K562 (cell line): ENCODE measurements around the gene CT55. TPM values are rescaled to one million over a fixed set of nuclear protein-coding genes. Genes with fewer than 3 reads are reported as not detected.
A peak's percentile ranks its signal among the peaks of the same experiment; 100 is the strongest.

Experiments used
- ATF7 ChIP-seq: fragments of 450-650 bp; IDR thresholded peaks from 2 replicates; pipeline ENCODE4 v1.7.1; 2014; ENCODE audit warnings: mild to moderate bottlenecking, moderate library complexity
- E2F5 ChIP-seq: sonication (generic); formaldehyde crosslinking; IDR thresholded peaks from 2 replicates; pipeline ENCODE4 v1.8.0; 2022; ENCODE audit warnings: mild to moderate bottlenecking, missing genetic modification reagents
- FIP1L1 ChIP-seq: fragments of 200-400 bp; formaldehyde crosslinking; IDR thresholded peaks from 2 replicates; pipeline ENCODE4 v1.6.1; 2018; ENCODE audit warnings: mild to moderate bottlenecking, low read depth, low read length; ENCODE audit not compliant: poor library complexity, severe bottlenecking
- HBP1 ChIP-seq: fragments of 450-650 bp; formaldehyde crosslinking; IDR thresholded peaks from 2 replicates; pipeline ENCODE4 v1.4.0; 2022; ENCODE audit warnings: missing genetic modification characterization
- HDAC3 ChIP-seq: fragments of 450-650 bp; IDR thresholded peaks from 2 replicates; pipeline ENCODE4 v1.6.1; 2018; ENCODE audit warnings: borderline replicate concordance, mild to moderate bottlenecking, moderate library complexity; ENCODE audit not compliant: partially characterized antibody
- HINFP ChIP-seq: fragments of 450-650 bp; conservative IDR thresholded peaks from 2 replicates; pipeline ENCODE4 v1.6.1; 2016; ENCODE audit warnings: missing genetic modification characterization, low read depth, mild to moderate bottlenecking, control low read depth, missing compliant biosample characterization
- PCBP2 ChIP-seq: fragments of 200-400 bp; formaldehyde crosslinking; IDR thresholded peaks from 2 replicates; pipeline ENCODE4 v1.6.1; 2018; ENCODE audit warnings: low read length, low read depth, mild to moderate bottlenecking, moderate library complexity; ENCODE audit not compliant: poor library complexity, severe bottlenecking
- PTTG1 ChIP-seq: fragments of 450-650 bp; IDR thresholded peaks from 2 replicates; pipeline ENCODE4 v1.6.1; 2016; ENCODE audit warnings: low read depth, mild to moderate bottlenecking, missing genetic modification characterization, missing compliant biosample characterization
- RBM25 ChIP-seq: fragments of 200-400 bp; formaldehyde crosslinking; IDR thresholded peaks from 2 replicates; pipeline ENCODE4 v1.6.1; 2018; ENCODE audit warnings: low read length, low read depth, moderate library complexity; ENCODE audit not compliant: severe bottlenecking
- SMARCA4 ChIP-seq: fragments of 450-650 bp; IDR thresholded peaks from 2 replicates; pipeline ENCODE4 v1.6.1; 2016
- TARDBP ChIP-seq: fragments of 450-650 bp; IDR thresholded peaks from 2 replicates; pipeline ENCODE4 v1.6.1; 2016
- THRB ChIP-seq: fragments of 450-650 bp; formaldehyde crosslinking; conservative IDR thresholded peaks from 2 replicates; pipeline ENCODE4 v1.4.0; 2022; ENCODE audit warnings: mild to moderate bottlenecking, missing genetic modification characterization
- U2AF2 ChIP-seq: fragments of 200-400 bp; formaldehyde crosslinking; optimal IDR thresholded peaks from 2 replicates; pipeline ENCODE3; 2017; ENCODE audit warnings: low read depth, mild to moderate bottlenecking, low read length
- ZBTB5 ChIP-seq: fragments of 450-650 bp; IDR thresholded peaks from 2 replicates; pipeline ENCODE4 v1.6.1; 2017; ENCODE audit warnings: antibody characterized with exemption
- ZNF592 ChIP-seq: fragments of 450-650 bp; IDR thresholded peaks from 2 replicates; pipeline ENCODE4 v1.6.1; 2017; ENCODE audit warnings: antibody characterized with exemption, mild to moderate bottlenecking
- ZNF695 ChIP-seq: fragments of 450-650 bp; formaldehyde crosslinking; IDR thresholded peaks from 2 replicates; pipeline ENCODE4 v1.4.0; 2020; ENCODE audit warnings: mild to moderate bottlenecking, moderate library complexity
- polyA plus RNA-seq, 8 experiments: library from polyadenylated mRNA; depleted of rRNA in 4 of 8; stranded (reverse) in 5 of 8; unstranded in 3 of 8; fragments of >200 nt; fragmentation: Nextera tagmentation in 2 of 8; fragmentation: Illumina TruSeq in 1 of 8; extraction: Ambion mirVana in 2 of 8; extraction: Trizol in 1 of 8; gene quantifications; 2 replicates each; pipeline versions ENCODE4 v1.2.1 to v1.2.3, GENCODE V29; 2011 to 2014; ENCODE audit warnings: inconsistent platforms in 1 of 8, missing spikeins in 1 of 8
- total RNA-seq, 7 experiments: library from RNA; depleted of rRNA in 6 of 7; stranded (reverse); fragments of >200 nt in 6 of 7; fragmentation: Illumina TruSeq in 2 of 7; extraction: Trizol in 2 of 7; gene quantifications; 2 replicates each; pipeline versions ENCODE4 v1.2.1 to v1.2.3, GENCODE V29; 2011 to 2021; ENCODE audit warnings: low replicate concordance in 1 of 7

Gene CT55
- total and polyA plus RNA-seq, 9 of the 15 experiments (the other 6 are each of a cell fraction or from before 2014, with no cell fraction given), result 48.5 to 98.9 (median 73.2) TPM

GRCh38 chrX:135170877-135171519, at the start of gene CT55 (continued):
- TF ChIP-seq RBM25 (no peak), PTTG1 (tag) (no peak), HINFP (no peak), FIP1L1 (no peak), TARDBP (no peak), ZBTB5 (no peak), ATF7 (no peak), ZNF592 (peak; percentile 45), HBP1 (no peak), PCBP2 (no peak), U2AF2 (no peak), HDAC3 (no peak), SMARCA4 (no peak), E2F5 (CRISPR knock-in tag) (no peak), THRB (CRISPR knock-in tag) (no peak), ZNF695 (CRISPR knock-in tag) (no peak)
